ENCODE measurements around the gene VSTM2A. TPM values are rescaled to one million over a fixed set of nuclear protein-coding genes. Genes with fewer than 3 reads are reported as not detected.

The VSTM2A gene
- total and polyA plus RNA-seq, 10 of the 15 experiments (the other 5 are each of a cell fraction or from before 2014, with no cell fraction given), result 0.22 TPM; not detected in 9

- TF ChIP-seq ZNF687 (IDR thresholded peaks at IDR 0.05) (no peak), IRF4 (IDR thresholded peaks at IDR 0.05; ENCODE audit: low read depth, low read length) (peak; percentile 68; the same call in 1 of the 2 replicates), IKZF1 (conservative IDR thresholded peaks at IDR 0.05) (no peak), IKZF2 (IDR thresholded peaks at IDR 0.05) (peak; percentile 44 to 71; a peak in 3 of 4 replicates), DPF2 (IDR thresholded peaks at IDR 0.05) (peak; percentile 63; the same call in 1 of the 2 replicates), BCL3 (IDR thresholded peaks at IDR 0.05; ENCODE audit: borderline replicate concordance, insufficient read depth, low read depth, low read length, poor library complexity, severe bottlenecking) (no peak), SMARCA5 (IDR thresholded peaks at IDR 0.05) (no peak), JUNB (IDR thresholded peaks at IDR 0.05) (no peak), USF2 (IDR thresholded peaks at IDR 0.05; ENCODE audit: borderline replicate concordance, low read depth, low read length) (no peak), PKNOX1 (IDR thresholded peaks at IDR 0.05) (peak; percentile 46; the same call in 1 of the 2 replicates)
Observed at GRCh38 chr7:54596747-54597146, 54.6 kb downstream of the VSTM2A start (continued).

Measured in GM12878 (cell line).